Measurements from ENCODE around the gene ANKRD1. TPM values are rescaled to one million over a fixed set of nuclear protein-coding genes. Genes with fewer than 3 reads are reported as not detected.
"Not testable (repeated sequence)": the region's sequence is repeated elsewhere in the genome, so short reads cannot be mapped to it uniquely, and the experiment has no call there.

Gene ANKRD1
- total and polyA plus RNA-seq, 2 donors (not counting 1 experiment from before 2014, with no cell fraction given) = not detected

DNA sequence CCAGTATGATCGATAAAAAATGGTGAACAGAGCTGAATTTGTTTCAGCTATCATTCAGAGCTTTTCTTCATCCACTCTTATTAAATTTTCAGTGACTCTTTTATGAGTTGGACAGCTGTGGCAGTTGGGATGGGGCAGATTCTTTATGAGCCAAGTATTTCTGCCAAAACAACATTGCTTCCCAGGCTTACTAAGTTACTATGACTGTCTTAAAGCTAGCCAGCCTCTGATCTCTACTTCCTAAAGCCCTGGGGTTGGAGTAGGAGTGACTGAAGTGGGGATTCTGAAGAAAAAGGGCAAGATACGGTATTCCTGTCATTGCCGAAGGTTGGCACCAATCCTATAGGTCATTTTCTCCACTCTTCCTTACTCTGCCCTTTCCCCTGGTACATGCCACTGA, 36.5 kb downstream of the ANKRD1 start:
- TF ChIP-seq, protein P1, sequence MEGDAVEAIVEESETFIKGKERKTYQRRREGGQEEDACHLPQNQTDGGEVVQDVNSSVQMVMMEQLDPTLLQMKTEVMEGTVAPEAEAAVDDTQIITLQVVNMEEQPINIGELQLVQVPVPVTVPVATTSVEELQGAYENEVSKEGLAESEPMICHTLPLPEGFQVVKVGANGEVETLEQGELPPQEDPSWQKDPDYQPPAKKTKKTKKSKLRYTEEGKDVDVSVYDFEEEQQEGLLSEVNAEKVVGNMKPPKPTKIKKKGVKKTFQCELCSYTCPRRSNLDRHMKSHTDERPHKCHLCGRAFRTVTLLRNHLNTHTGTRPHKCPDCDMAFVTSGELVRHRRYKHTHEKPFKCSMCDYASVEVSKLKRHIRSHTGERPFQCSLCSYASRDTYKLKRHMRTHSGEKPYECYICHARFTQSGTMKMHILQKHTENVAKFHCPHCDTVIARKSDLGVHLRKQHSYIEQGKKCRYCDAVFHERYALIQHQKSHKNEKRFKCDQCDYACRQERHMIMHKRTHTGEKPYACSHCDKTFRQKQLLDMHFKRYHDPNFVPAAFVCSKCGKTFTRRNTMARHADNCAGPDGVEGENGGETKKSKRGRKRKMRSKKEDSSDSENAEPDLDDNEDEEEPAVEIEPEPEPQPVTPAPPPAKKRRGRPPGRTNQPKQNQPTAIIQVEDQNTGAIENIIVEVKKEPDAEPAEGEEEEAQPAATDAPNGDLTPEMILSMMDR (IDR thresholded peaks at IDR 0.05) = no peak
- no peak for TF ChIP-seq EZH2 (IDR thresholded peaks at IDR 0.05; ENCODE audit: borderline replicate concordance, insufficient read depth, low read depth, low read length, poor library complexity, severe bottlenecking)
- Mint-ChIP-seq H3K4me1 (no peaks in the 10 kb centered on the region), H3K4me3 (no peak overlapping the region), H3K9me3 (ENCODE audit: insufficient read depth) (no peaks in the 10 kb centered on the region), H3K27me3 (no peaks in the 10 kb centered on the region), H3K27ac (no peak overlapping the region)
- Histone ChIP-seq H3K36me3 (replicated peaks in 1 of 2; ENCODE audit: control extremely low read depth in 1 of 2, control insufficient read depth in 1 of 2, extremely low read depth in 1 of 2, insufficient read depth in 2 of 2, low read length in 1 of 2) (peaks cover 7 to 61% of the 10 kb centered on the region in 2 experiments), H3K27me3 (replicated peaks in 1 of 4; ENCODE audit: control extremely low read depth in 1 of 4, control insufficient read depth in 3 of 4, insufficient read depth in 4 of 4, low read length in 3 of 4) (no peaks in the 10 kb centered on the region), H3K9ac (ENCODE audit: low read length) (no peak overlapping the region), H3K4me2 (replicated peaks; ENCODE audit: low read depth, low read length, poor library complexity, severe bottlenecking) (no peak overlapping the region), H3K4me1 (ENCODE audit: control insufficient read depth in 2 of 2, insufficient read depth in 2 of 2, low read length in 2 of 2) (no peaks in the 10 kb centered on the region), H4K20me1 (ENCODE audit: control insufficient read depth, insufficient read depth, low read length, poor library complexity, severe bottlenecking) (no peaks in the 10 kb centered on the region), H3K79me2 (ENCODE audit: control insufficient read depth, insufficient read depth, low read length) (no peaks in the 10 kb centered on the region), H3K27ac (ENCODE audit: low read length in 2 of 2) (no peak overlapping the region), H3K4me3 (ENCODE audit: control extremely low read depth in 1 of 5, extremely low read depth in 1 of 5, insufficient read depth in 1 of 5, low read depth in 2 of 5, low read length in 4 of 5) (no peak overlapping the region), H2AFZ (ENCODE audit: insufficient read depth, low read depth, low read length, poor library complexity, severe bottlenecking) (no peak overlapping the region), H3K9me3 (ENCODE audit: control extremely low read depth in 1 of 3, control insufficient read depth in 2 of 3, insufficient read depth in 1 of 3, low read length in 2 of 3) (no peaks in the 10 kb centered on the region)
- intact Hi-C loops (cut with micrococcal nuclease) = no loop called here
- ATAC-seq (ENCODE audit: low read depth) = no peak
- no peak for DNase-seq
- POLR2A ChIA-PET = no interaction called here
- CTCF ChIA-PET = interaction anchor here (0.6 to 0.7 kb wide), 2 partner anchors 10 to 205 kb away, joined by 3 read pairs; no protein-coding TSS in a partner anchor
- 83% methylated on average over 1 of the region's 3 CpGs for WGBS (ENCODE audit: insufficient coverage)

DNA sequence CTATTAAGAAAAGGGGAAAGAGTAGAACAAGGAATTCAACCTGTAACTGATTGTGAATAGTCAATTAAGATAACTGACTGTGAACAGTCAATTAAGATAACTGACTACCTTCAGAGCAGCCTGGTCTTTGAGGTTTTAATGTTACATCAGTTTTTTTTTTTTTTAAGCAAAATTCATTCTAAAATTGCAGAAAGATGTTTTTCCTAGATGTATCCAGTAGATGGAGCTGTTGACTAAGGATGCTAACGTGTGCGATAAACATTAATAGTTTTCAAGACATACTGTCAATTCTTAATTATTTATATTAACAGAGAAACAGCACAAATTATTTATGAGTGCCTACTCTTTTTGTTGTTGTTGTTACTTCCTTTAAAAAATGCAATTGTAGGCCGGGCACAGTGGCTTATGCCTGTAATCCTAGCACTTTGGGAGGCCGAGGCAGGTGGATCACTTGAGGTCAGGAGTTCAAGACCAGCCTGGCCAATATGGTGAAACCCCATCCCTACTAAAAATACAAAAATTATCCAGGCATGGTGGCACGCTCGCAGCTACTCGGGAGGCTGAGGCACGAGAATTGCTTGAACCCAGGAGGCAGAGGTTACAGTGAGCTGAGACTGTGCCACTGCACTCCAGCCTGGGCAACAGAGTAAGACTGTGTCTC, 40.7 kb downstream of the ANKRD1 start:
- H3K27me3 Mint-ChIP-seq; H3K27me3 ChIP-seq (replicated peaks in 1 of 4; ENCODE audit: control extremely low read depth in 1 of 4, control insufficient read depth in 3 of 4, insufficient read depth in 4 of 4, low read length in 3 of 4); H3K27ac ChIP-seq (ENCODE audit: low read length in 2 of 2); POLR2A ChIA-PET; H3K4me2 ChIP-seq (replicated peaks; ENCODE audit: low read depth, low read length, poor library complexity, severe bottlenecking); H3K4me3 Mint-ChIP-seq; H3K27ac Mint-ChIP-seq; H3K9ac ChIP-seq (ENCODE audit: low read length); H3K9me3 ChIP-seq (ENCODE audit: control extremely low read depth in 1 of 3, control insufficient read depth in 2 of 3, insufficient read depth in 1 of 3, low read length in 2 of 3); H4K20me1 ChIP-seq (ENCODE audit: control insufficient read depth, insufficient read depth, low read length, poor library complexity, severe bottlenecking); H2AFZ ChIP-seq (ENCODE audit: insufficient read depth, low read depth, low read length, poor library complexity, severe bottlenecking); H3K9me3 Mint-ChIP-seq (ENCODE audit: insufficient read depth); H3K4me1 Mint-ChIP-seq; H3K79me2 ChIP-seq (ENCODE audit: control insufficient read depth, insufficient read depth, low read length); H3K4me3 ChIP-seq (ENCODE audit: control extremely low read depth in 1 of 5, extremely low read depth in 1 of 5, insufficient read depth in 1 of 5, low read depth in 2 of 5, low read length in 4 of 5); H3K4me1 ChIP-seq (ENCODE audit: control insufficient read depth in 2 of 2, insufficient read depth in 2 of 2, low read length in 2 of 2): not testable (repeated sequence)
- DNase-seq (peak; percentile 53), ATAC-seq (ENCODE audit: low read depth) (peak; percentile 33)
- peaks cover 12 to 54% of the 10 kb centered on the region in 2 experiments for H3K36me3 ChIP-seq (replicated peaks in 1 of 2; ENCODE audit: control extremely low read depth in 1 of 2, control insufficient read depth in 1 of 2, extremely low read depth in 1 of 2, insufficient read depth in 2 of 2, low read length in 1 of 2)
- TF ChIP-seq, protein P1 (IDR thresholded peaks at IDR 0.05) = peak; percentile 86
- CTCF ChIA-PET = interaction anchor here (0.5 to 2.5 kb wide), 20 partner anchors 9 to 1396 kb away, joined by 3 to 18 read pairs (median 4); partner anchors contain the start of genes HTR7 and RPP30
- WGBS (ENCODE audit: insufficient coverage) = 97% methylated on average over 5 of the region's 8 CpGs
- intact Hi-C loops (cut with micrococcal nuclease) = loop anchor here (2.0 kb wide), 1 partner anchor 755 kb away; no protein-coding TSS in a partner anchor

All from B cell (primary cell).